ENCODE data around the gene CSAG1.
"Not testable (repeated sequence)": the region's sequence is repeated elsewhere in the genome, so short reads cannot be mapped to it uniquely, and the experiment has no call there.

The CSAG1 gene

GRCh38 chrX:152697952-152698931 lies 35.3 kb downstream of the CSAG1 start, which contains the start of gene MAGEA3:
Gene MAGEA3 (plus strand): TSS chrX:152698794. CDS start chrX:152700833, 2,039 bp downstream.
- DNase-seq, result not testable (repeated sequence)

GRCh38 chrX:152681012-152681411 lies 52.5 kb downstream of the CSAG1 start:
- not testable (repeated sequence) for DNase-seq
